ENCODE data around the gene CCDC60. TPM values are rescaled to one million over a fixed set of nuclear protein-coding genes. Genes with fewer than 3 reads are reported as not detected.

The CCDC60 gene
- total RNA-seq, 1 experiment from 2014 or later, result not detected

DNA sequence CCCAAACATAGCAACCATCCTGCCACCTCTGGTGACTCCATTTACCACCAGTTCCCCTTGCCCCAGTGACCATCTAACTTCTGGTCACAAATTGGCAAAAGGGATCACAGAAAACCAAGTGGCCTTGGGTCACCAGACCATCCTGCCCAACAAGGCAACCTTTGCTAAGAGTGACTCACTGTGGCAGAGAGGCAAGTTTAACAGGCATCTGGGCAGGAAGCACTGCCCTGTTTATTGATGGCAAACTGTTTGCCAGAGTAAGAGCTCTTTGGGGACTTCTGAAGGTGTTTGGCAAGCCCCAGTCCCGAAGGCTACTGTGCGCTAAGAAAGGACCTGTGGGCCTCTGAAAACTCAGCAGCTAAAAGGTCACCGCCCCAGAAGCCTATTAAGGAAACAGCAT, 230.9 kb downstream of the CCDC60 start:
- Histone ChIP-seq H3K4me3 (ENCODE audit: low read depth, low read length, poor library complexity, severe bottlenecking) (no peak overlapping the region), H3K9me3 (ENCODE audit: low read depth, low read length, poor library complexity, severe bottlenecking) (no peaks in the 10 kb centered on the region), H3K27ac (ENCODE audit: low read depth, low read length, poor library complexity, severe bottlenecking) (no peak overlapping the region), H3K27me3 (replicated peaks; ENCODE audit: insufficient read depth, low read depth, low read length, poor library complexity) (no peaks in the 10 kb centered on the region), H3K36me3 (ENCODE audit: insufficient read depth, low read length, poor library complexity, severe bottlenecking) (no peaks in the 10 kb centered on the region), H3K4me1 (ENCODE audit: insufficient read depth, low read length, poor library complexity, severe bottlenecking) (no peaks in the 10 kb centered on the region)
- ChIA-PET CTCF (no interaction called here), POLR2A (ENCODE audit: low non-redundant PET) (interaction anchor here (0.6 kb wide), 1 partner anchor 411 kb away, joined by 3 read pairs; no protein-coding TSS in a partner anchor)
- TF ChIP-seq EZH2 (IDR thresholded peaks at IDR 0.05; ENCODE audit: borderline replicate concordance, low read depth, low read length, poor library complexity, severe bottlenecking), result no peak
- TF ChIP-seq, protein P1, sequence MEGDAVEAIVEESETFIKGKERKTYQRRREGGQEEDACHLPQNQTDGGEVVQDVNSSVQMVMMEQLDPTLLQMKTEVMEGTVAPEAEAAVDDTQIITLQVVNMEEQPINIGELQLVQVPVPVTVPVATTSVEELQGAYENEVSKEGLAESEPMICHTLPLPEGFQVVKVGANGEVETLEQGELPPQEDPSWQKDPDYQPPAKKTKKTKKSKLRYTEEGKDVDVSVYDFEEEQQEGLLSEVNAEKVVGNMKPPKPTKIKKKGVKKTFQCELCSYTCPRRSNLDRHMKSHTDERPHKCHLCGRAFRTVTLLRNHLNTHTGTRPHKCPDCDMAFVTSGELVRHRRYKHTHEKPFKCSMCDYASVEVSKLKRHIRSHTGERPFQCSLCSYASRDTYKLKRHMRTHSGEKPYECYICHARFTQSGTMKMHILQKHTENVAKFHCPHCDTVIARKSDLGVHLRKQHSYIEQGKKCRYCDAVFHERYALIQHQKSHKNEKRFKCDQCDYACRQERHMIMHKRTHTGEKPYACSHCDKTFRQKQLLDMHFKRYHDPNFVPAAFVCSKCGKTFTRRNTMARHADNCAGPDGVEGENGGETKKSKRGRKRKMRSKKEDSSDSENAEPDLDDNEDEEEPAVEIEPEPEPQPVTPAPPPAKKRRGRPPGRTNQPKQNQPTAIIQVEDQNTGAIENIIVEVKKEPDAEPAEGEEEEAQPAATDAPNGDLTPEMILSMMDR (conservative IDR thresholded peaks at IDR 0.05; ENCODE audit: low read depth, low read length), result no peak
- intact Hi-C loops (cut with micrococcal nuclease; ENCODE audit: unreplicated experiment), result no loop called here
- no TSS peak for BruUV-seq (replicated peaks)
- DNase-seq (ENCODE audit: low spot score), result no peak

DNA sequence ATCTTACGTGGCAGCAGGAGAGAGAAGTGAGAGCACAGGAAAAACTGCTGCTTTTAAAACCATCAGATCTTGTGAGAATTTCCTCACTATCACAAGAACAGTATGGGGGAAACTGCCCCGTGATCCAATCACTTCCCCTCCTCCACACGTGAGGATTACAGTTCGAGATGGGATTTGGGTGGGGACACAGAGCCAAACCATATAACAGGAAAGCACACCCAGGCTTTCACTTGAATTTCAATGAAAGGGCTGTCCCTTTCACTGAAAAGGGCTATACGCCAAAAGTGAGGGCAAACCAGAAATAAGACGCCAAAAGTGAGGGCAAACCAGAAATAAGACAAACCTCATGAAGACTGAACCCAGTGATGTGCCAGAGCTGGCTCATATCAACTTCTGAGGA, 236.2 kb downstream of the CCDC60 start:
- no peaks in the 10 kb centered on the region for H3K9me3 ChIP-seq (ENCODE audit: low read depth, low read length, poor library complexity, severe bottlenecking)
- no peak overlapping the region for H3K4me3 ChIP-seq (ENCODE audit: low read depth, low read length, poor library complexity, severe bottlenecking)
- POLR2A ChIA-PET (ENCODE audit: low non-redundant PET), result no interaction called here
- no peaks in the 10 kb centered on the region for H3K27me3 ChIP-seq (replicated peaks; ENCODE audit: insufficient read depth, low read depth, low read length, poor library complexity)
- no peaks in the 10 kb centered on the region for H3K4me1 ChIP-seq (ENCODE audit: insufficient read depth, low read length, poor library complexity, severe bottlenecking)
- no peak for DNase-seq (ENCODE audit: low spot score)
- H3K36me3 ChIP-seq (ENCODE audit: insufficient read depth, low read length, poor library complexity, severe bottlenecking), result no peaks in the 10 kb centered on the region
- intact Hi-C loops (cut with micrococcal nuclease; ENCODE audit: unreplicated experiment), result no loop called here
- H3K27ac ChIP-seq (ENCODE audit: low read depth, low read length, poor library complexity, severe bottlenecking), result no peak overlapping the region
- TF ChIP-seq, protein P1 (conservative IDR thresholded peaks at IDR 0.05; ENCODE audit: low read depth, low read length), result no peak
- TF ChIP-seq EZH2 (IDR thresholded peaks at IDR 0.05; ENCODE audit: borderline replicate concordance, low read depth, low read length, poor library complexity, severe bottlenecking), result no peak
- no TSS peak for BruUV-seq (replicated peaks)
- CTCF ChIA-PET, result no interaction called here

DNA sequence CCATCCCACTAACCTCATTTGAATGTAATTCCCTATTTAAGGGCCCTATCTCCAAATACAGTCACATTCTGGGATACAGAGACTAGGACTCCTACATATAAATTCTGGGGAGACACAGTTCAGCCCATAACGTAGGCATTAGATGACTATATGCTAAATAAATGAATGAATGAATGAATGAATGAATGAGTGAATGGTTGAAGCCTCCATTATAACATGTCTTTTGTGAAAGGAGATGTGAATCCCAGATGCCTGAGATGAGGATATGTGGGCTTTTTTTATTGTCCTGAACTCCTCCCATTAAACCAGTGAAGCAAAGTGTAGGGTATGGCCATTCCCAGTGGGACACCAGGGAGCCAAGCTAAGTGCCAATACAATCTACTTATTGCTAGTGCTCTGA, 238.6 kb downstream of the CCDC60 start:
- H3K9me3 ChIP-seq (ENCODE audit: low read depth, low read length, poor library complexity, severe bottlenecking), result no peaks in the 10 kb centered on the region
- POLR2A ChIA-PET (ENCODE audit: low non-redundant PET), result no interaction called here
- H3K36me3 ChIP-seq (ENCODE audit: insufficient read depth, low read length, poor library complexity, severe bottlenecking), result no peaks in the 10 kb centered on the region
- no peak overlapping the region for H3K27ac ChIP-seq (ENCODE audit: low read depth, low read length, poor library complexity, severe bottlenecking)
- intact Hi-C loops (cut with micrococcal nuclease; ENCODE audit: unreplicated experiment), result no loop called here
- no peak for DNase-seq (ENCODE audit: low spot score)
- no TSS peak for BruUV-seq (replicated peaks)
- H3K4me1 ChIP-seq (ENCODE audit: insufficient read depth, low read length, poor library complexity, severe bottlenecking), result no peaks in the 10 kb centered on the region
- H3K27me3 ChIP-seq (replicated peaks; ENCODE audit: insufficient read depth, low read depth, low read length, poor library complexity), result no peaks in the 10 kb centered on the region
- CTCF ChIA-PET, result no interaction called here
- H3K4me3 ChIP-seq (ENCODE audit: low read depth, low read length, poor library complexity, severe bottlenecking), result no peak overlapping the region
- TF ChIP-seq EZH2 (IDR thresholded peaks at IDR 0.05; ENCODE audit: borderline replicate concordance, low read depth, low read length, poor library complexity, severe bottlenecking), result no peak
- TF ChIP-seq, protein P1 (conservative IDR thresholded peaks at IDR 0.05; ENCODE audit: low read depth, low read length), result no peak

All from A673 (cell line).